HL-60/S4 treated with phorbol 12-myristate 13-acetate at 8.2 ng/mL for 4 days and 3 days (cell line): ENCODE data around the gene PRKCE.

Experiments
- in situ Hi-C: fragments of 300-500 bp; cut with MboI; formaldehyde crosslinking; loops from 2 replicates; pipeline ENCODE4 v1.15.0; 2022; ENCODE audit warnings: low sequenced_read_pairs

The PRKCE gene

GRCh38 chr2:45748239-45748638 lies 96.8 kb downstream of the PRKCE start:
- in situ Hi-C loops, result no loop called here

- in situ Hi-C loops, result no loop called here
These were observed 98.5 kb downstream of the PRKCE start for GRCh38 chr2:45750001-45750400.

- in situ Hi-C loops, result no loop called here
These were observed 99.0 kb downstream of the PRKCE start for GRCh38 chr2:45750484-45750883.

GRCh38 chr2:45753381-45753780 lies 101.9 kb downstream of the PRKCE start:
- in situ Hi-C loops, result no loop called here

- in situ Hi-C loops, result no loop called here
These were observed 102.9 kb downstream of the PRKCE start for GRCh38 chr2:45754131-45755010.

GRCh38 chr2:45755585-45756335 lies 104.3 kb downstream of the PRKCE start:
- in situ Hi-C loops, result no loop called here

GRCh38 chr2:45758018-45758417 lies 106.5 kb downstream of the PRKCE start:
- in situ Hi-C loops, result no loop called here

- in situ Hi-C loops, result no loop called here
These were observed 107.9 kb downstream of the PRKCE start for GRCh38 chr2:45759310-45759851.

- in situ Hi-C loops, result no loop called here
These were observed 110.2 kb downstream of the PRKCE start for GRCh38 chr2:45761635-45762034.

GRCh38 chr2:45763255-45763654 lies 111.8 kb downstream of the PRKCE start:
- in situ Hi-C loops, result no loop called here

GRCh38 chr2:45763797-45764196 lies 112.3 kb downstream of the PRKCE start:
- in situ Hi-C loops, result no loop called here

- in situ Hi-C loops, result no loop called here
These were observed 113.7 kb downstream of the PRKCE start for GRCh38 chr2:45765007-45765727.

- in situ Hi-C loops, result no loop called here
These were observed 114.3 kb downstream of the PRKCE start for GRCh38 chr2:45765728-45766254.

- in situ Hi-C loops, result no loop called here
These were observed 116.7 kb downstream of the PRKCE start for GRCh38 chr2:45768208-45768607.

GRCh38 chr2:45769056-45769455 lies 117.6 kb downstream of the PRKCE start:
- in situ Hi-C loops, result no loop called here

- in situ Hi-C loops, result no loop called here
These were observed 118.5 kb downstream of the PRKCE start for GRCh38 chr2:45769854-45770576.

GRCh38 chr2:45770811-45771210 lies 119.3 kb downstream of the PRKCE start:
- in situ Hi-C loops, result no loop called here

- in situ Hi-C loops, result no loop called here
These were observed 119.8 kb downstream of the PRKCE start for GRCh38 chr2:45771261-45771660.

GRCh38 chr2:45772038-45772437 lies 120.6 kb downstream of the PRKCE start:
- in situ Hi-C loops, result no loop called here

GRCh38 chr2:45773909-45774308 lies 122.4 kb downstream of the PRKCE start:
- in situ Hi-C loops, result no loop called here
